ENCODE data around the gene FEM1C. TPM values are rescaled to one million over a fixed set of nuclear protein-coding genes. Genes with fewer than 3 reads are reported as not detected.

The FEM1C gene
- total and polyA plus RNA-seq, 10 of the 15 experiments (the other 5 are each of a cell fraction or from before 2014, with no cell fraction given): 1.9 to 15.6 (median 8.0) TPM

DNA sequence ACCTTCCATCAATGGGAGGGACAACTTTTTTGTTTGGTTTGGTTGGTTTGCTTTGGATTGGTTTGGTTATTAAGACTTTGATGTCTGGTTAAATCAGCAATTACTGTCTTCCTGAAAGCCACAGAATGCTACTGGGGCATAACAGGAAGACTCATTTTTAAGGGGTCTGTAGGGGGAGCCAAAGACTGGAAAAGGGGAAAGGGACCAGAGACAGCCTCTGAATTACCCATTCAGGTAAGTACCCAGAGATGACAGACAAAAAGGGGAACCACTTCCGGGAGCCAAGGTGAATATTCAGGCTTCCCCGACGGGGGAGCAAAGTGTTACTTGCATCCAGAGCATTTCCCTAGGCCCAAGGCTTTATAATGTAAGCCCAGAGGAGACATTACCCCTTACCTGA lies 4.6 kb upstream of the FEM1C start (continued):
- TF ChIP-seq RUNX3 (IDR thresholded peaks at IDR 0.05; ENCODE audit: low read length): peak; percentile 62
- peak; percentile 86 for TF ChIP-seq RAD21 (IDR thresholded peaks at IDR 0.05; ENCODE audit: insufficient read depth, low read depth, low read length)
- peak; percentile 56; the same call in 1 of the 2 replicates for TF ChIP-seq FOXM1 (IDR thresholded peaks at IDR 0.05; ENCODE audit: low read depth, low read length)
- TF ChIP-seq, protein P1, sequence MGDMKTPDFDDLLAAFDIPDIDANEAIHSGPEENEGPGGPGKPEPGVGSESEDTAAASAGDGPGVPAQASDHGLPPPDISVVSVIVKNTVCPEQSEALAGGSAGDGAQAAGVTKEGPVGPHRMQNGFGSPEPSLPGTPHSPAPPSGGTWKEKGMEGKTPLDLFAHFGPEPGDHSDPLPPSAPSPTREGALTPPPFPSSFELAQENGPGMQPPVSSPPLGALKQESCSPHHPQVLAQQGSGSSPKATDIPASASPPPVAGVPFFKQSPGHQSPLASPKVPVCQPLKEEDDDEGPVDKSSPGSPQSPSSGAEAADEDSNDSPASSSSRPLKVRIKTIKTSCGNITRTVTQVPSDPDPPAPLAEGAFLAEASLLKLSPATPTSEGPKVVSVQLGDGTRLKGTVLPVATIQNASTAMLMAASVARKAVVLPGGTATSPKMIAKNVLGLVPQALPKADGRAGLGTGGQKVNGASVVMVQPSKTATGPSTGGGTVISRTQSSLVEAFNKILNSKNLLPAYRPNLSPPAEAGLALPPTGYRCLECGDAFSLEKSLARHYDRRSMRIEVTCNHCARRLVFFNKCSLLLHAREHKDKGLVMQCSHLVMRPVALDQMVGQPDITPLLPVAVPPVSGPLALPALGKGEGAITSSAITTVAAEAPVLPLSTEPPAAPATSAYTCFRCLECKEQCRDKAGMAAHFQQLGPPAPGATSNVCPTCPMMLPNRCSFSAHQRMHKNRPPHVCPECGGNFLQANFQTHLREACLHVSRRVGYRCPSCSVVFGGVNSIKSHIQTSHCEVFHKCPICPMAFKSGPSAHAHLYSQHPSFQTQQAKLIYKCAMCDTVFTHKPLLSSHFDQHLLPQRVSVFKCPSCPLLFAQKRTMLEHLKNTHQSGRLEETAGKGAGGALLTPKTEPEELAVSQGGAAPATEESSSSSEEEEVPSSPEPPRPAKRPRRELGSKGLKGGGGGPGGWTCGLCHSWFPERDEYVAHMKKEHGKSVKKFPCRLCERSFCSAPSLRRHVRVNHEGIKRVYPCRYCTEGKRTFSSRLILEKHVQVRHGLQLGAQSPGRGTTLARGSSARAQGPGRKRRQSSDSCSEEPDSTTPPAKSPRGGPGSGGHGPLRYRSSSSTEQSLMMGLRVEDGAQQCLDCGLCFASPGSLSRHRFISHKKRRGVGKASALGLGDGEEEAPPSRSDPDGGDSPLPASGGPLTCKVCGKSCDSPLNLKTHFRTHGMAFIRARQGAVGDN (IDR thresholded peaks at IDR 0.05): peak; percentile 29; the same call in 1 of the 2 replicates
- TF ChIP-seq IKZF1 (conservative IDR thresholded peaks at IDR 0.05): 0 out of 2 replicates have a peak, but pooled peaks have one; percentile 34
- peak; percentile 58; the same call in 1 of the 2 replicates for TF ChIP-seq RELB (IDR thresholded peaks at IDR 0.05; ENCODE audit: low read depth)
- 0 out of 2 replicates have a peak, but pooled peaks have one; percentile 8 for TF ChIP-seq MEF2A (IDR thresholded peaks at IDR 0.05; ENCODE audit: insufficient read depth, low read depth, low read length)
- TF ChIP-seq BRCA1 (IDR thresholded peaks at IDR 0.05; ENCODE audit: low read depth, low read length): no peak
- peak; percentile 61 for TF ChIP-seq GABPA (IDR thresholded peaks at IDR 0.05; ENCODE audit: low read depth)
- TF ChIP-seq, protein P2, sequence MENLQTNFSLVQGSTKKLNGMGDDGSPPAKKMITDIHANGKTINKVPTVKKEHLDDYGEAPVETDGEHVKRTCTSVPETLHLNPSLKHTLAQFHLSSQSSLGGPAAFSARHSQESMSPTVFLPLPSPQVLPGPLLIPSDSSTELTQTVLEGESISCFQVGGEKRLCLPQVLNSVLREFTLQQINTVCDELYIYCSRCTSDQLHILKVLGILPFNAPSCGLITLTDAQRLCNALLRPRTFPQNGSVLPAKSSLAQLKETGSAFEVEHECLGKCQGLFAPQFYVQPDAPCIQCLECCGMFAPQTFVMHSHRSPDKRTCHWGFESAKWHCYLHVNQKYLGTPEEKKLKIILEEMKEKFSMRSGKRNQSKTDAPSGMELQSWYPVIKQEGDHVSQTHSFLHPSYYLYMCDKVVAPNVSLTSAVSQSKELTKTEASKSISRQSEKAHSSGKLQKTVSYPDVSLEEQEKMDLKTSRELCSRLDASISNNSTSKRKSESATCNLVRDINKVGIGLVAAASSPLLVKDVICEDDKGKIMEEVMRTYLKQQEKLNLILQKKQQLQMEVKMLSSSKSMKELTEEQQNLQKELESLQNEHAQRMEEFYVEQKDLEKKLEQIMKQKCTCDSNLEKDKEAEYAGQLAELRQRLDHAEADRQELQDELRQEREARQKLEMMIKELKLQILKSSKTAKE (IDR thresholded peaks at IDR 0.05; ENCODE audit: low read depth, poor library complexity, severe bottlenecking): peak; percentile 69
- TF ChIP-seq ELK1 (IDR thresholded peaks at IDR 0.05; ENCODE audit: low read depth, low read length): peak; percentile 33; the same call in 1 of the 2 replicates
- TF ChIP-seq CUX1 (IDR thresholded peaks at IDR 0.05; ENCODE audit: insufficient replicate concordance, low read depth, low read length): no peak
- no peak for TF ChIP-seq SIX5 (IDR thresholded peaks at IDR 0.05; ENCODE audit: low read depth, low read length, severe bottlenecking)

Data from GM12878 (cell line).